Astrocyte of the cerebellum (primary cell): ENCODE data around the gene IFT20.

Experiments used
- DNase-seq: peaks from one replicate; pipeline ENCODE4 v3.0.0-alpha.2; 2011; ENCODE audit warnings: low read depth
- H3K4me3 ChIP-seq: 2 replicates; pipeline ENCODE4 v1.5.1; 2011; ENCODE audit warnings: mild to moderate bottlenecking, low read depth, low read length, moderate library complexity
- CTCF ChIP-seq: IDR thresholded peaks from 2 replicates; pipeline ENCODE4 v1.5.1; 2012; ENCODE audit warnings: low read length, low read depth, moderate library complexity, mild to moderate bottlenecking; ENCODE audit errors: missing control alignments
- in situ Hi-C: cut with HindIII; loops from 2 replicates; pipeline ENCODE4 v1.10.0; 2017; ENCODE audit warnings: low sequenced_read_pairs

Gene IFT20

GRCh38 chr17:28372945-28373274 lies 37.6 kb upstream of the IFT20 start:
- no peak for TF ChIP-seq CTCF
- in situ Hi-C loops, result no loop called here
- H3K4me3 ChIP-seq, result peak overlapping the region; percentile 66
- DNase-seq, result no peak

GRCh38 chr17:28372203-28372944 lies 37.1 kb upstream of the IFT20 start:
- in situ Hi-C loops, result no loop called here
- DNase-seq, result no peak
- TF ChIP-seq CTCF, result no peak
- peak overlapping the region; percentile 66 for H3K4me3 ChIP-seq

GRCh38 chr17:28371245-28372202 lies 36.3 kb upstream of the IFT20 start, which contains the start of gene SARM1:
Gene SARM1 (plus strand): TSS chr17:28371694. CDS start chr17:28372033, 339 bp downstream.
- in situ Hi-C loops, result no loop called here
- peak; percentile 74 for DNase-seq
- peak within 1 kb of the TSS; percentile 66 for H3K4me3 ChIP-seq
- no peak for TF ChIP-seq CTCF

- no peak for TF ChIP-seq CTCF
- DNase-seq, result no peak
- H3K4me3 ChIP-seq, result peak overlapping the region; percentile 66
- in situ Hi-C loops, result no loop called here
Observed at GRCh38 chr17:28370744-28371103, 35.5 kb upstream of the IFT20 start.

GRCh38 chr17:28370035-28370743 lies 34.9 kb upstream of the IFT20 start, which contains the start of gene VTN:
Gene VTN (minus strand): TSS chr17:28370307. CDS start chr17:28370203, 104 bp downstream.
- in situ Hi-C loops, result no loop called here
- no peak for DNase-seq
- peak within 1 kb of the TSS; percentile 66 for H3K4me3 ChIP-seq
- no peak for TF ChIP-seq CTCF

- no peak overlapping the region for H3K4me3 ChIP-seq
- in situ Hi-C loops, result no loop called here
- no peak for DNase-seq
- TF ChIP-seq CTCF, result no peak
Observed at GRCh38 chr17:28369684-28370034, 34.4 kb upstream of the IFT20 start.
